GM12878 (cell line): ENCODE data around the gene MYO1D. TPM values are rescaled to one million over a fixed set of nuclear protein-coding genes. Genes with fewer than 3 reads are reported as not detected.

ENCODE experiments used
- ATAC-seq: fragments of 200-7000 bp; cut with Tn5 transposase; 3 replicates; pipeline ENCODE4 v1.9.1; 2020; ENCODE audit warnings: mild to moderate bottlenecking, moderate library complexity
- BruUV-seq: library from RNA; stranded (reverse); fragments of 400-500 nt; replicated peaks from 2 replicates; lab custom pipeline; 2021; lab: Mats Ljungman, UMichigan
- CTCF ChIA-PET: fragments of 300-600 bp; sonication (Branson Sonifier 250); formaldehyde crosslinking; extraction: SDS; loops from one replicate; lab custom pipeline; 2021; ENCODE audit warnings: inconsistent platforms; lab: Yijun Ruan, JAX
- POLR2A ChIA-PET: fragments of 350-600 bp; formaldehyde crosslinking; extraction: SDS; loops from one replicate; lab custom pipeline; 2021; ENCODE audit warnings: inconsistent platforms; lab: Charles Lee
- RAD21 ChIA-PET: fragments of 300-600 bp; sonication (Branson Sonifier 250); formaldehyde crosslinking; loops from one replicate; lab custom pipeline; 2023; ENCODE audit warnings: antibody characterized with exemption; ENCODE audit not compliant: unreplicated experiment; lab: Charles Lee
- SMC1A ChIA-PET: fragments of 300-600 bp; sonication (Branson Sonifier 250); formaldehyde crosslinking; loops from one replicate; lab custom pipeline; 2023; ENCODE audit not compliant: unreplicated experiment, uncharacterized antibody; lab: Charles Lee
- DNase-seq: peaks from one replicate; pipeline ENCODE4 v3.0.0-alpha.2; 2011; ENCODE audit warnings: low read depth, low spot score
- FAIRE-seq: peaks from 3 replicates; lab custom pipeline; 2011; peaks lifted over from hg19 to GRCh38; lab: Jason Lieb, UNC
- H2AFZ ChIP-seq: 2 replicates; pipeline ENCODE4 v1.6.0; 2011; ENCODE audit warnings: low read depth, low read length, control low read depth; ENCODE audit not compliant: control insufficient read depth
- H3K27ac ChIP-seq: 2 replicates; pipeline ENCODE4 v1.5.1; 2011; ENCODE audit warnings: control low read depth; ENCODE audit not compliant: control insufficient read depth, insufficient read depth
- H3K27me3 ChIP-seq, 2 experiments: replicated peaks in 1 of 2; 2 replicates each; pipeline versions ENCODE4 v1.6.0 to v1.6.1; 2011; ENCODE audit warnings: low read length in 1 of 2; ENCODE audit not compliant: control insufficient read depth in 2 of 2, insufficient read depth in 2 of 2
- H3K36me3 ChIP-seq, 2 experiments: 2 replicates each; pipeline ENCODE4 v1.5.1; 2011; ENCODE audit warnings: low read length in 1 of 2; ENCODE audit not compliant: control insufficient read depth in 2 of 2, insufficient read depth in 2 of 2
- H3K4me1 ChIP-seq: 2 replicates; pipeline ENCODE4 v1.6.1; 2011; ENCODE audit warnings: mild to moderate bottlenecking, low read length, moderate library complexity, mixed read lengths; ENCODE audit not compliant: control insufficient read depth, insufficient read depth
- H3K4me2 ChIP-seq: 2 replicates; pipeline ENCODE4 v1.6.0; 2011; ENCODE audit warnings: control low read depth; ENCODE audit not compliant: control insufficient read depth, insufficient read depth
- H3K4me3 ChIP-seq: fragments of 200-600 bp; sonication (generic); 2 replicates; pipeline ENCODE4 v1.5.1; 2016
- H3K79me2 ChIP-seq: 2 replicates; pipeline ENCODE4 v1.6.0; 2011; ENCODE audit warnings: low read length; ENCODE audit not compliant: control insufficient read depth, insufficient read depth
- H3K9ac ChIP-seq: 2 replicates; pipeline ENCODE4 v1.8.0; 2011; ENCODE audit warnings: low read length, control low read depth, mixed read lengths; ENCODE audit not compliant: control insufficient read depth, insufficient read depth
- H3K9me3 ChIP-seq: replicated peaks from 3 replicates; pipeline ENCODE4 v1.5.1; 2011; ENCODE audit warnings: mild to moderate bottlenecking, low read length; ENCODE audit not compliant: control insufficient read depth, insufficient read depth
- H4K20me1 ChIP-seq: 2 replicates; pipeline ENCODE4 v1.6.0; 2011; ENCODE audit not compliant: control insufficient read depth, insufficient read depth
- BHLHE40 ChIP-seq, 2 experiments: fragments of 450-650 bp in 1 of 2; IDR thresholded peaks; 2 replicates each; pipeline ENCODE4 v1.6.1; 2011 to 2017; ENCODE audit warnings: low read depth in 2 of 2, borderline replicate concordance in 1 of 2, improper control_type of control experiment in 1 of 2, low read length in 1 of 2, mild to moderate bottlenecking in 1 of 2
- BMI1 ChIP-seq: fragments of 450-650 bp; IDR thresholded peaks from 2 replicates; pipeline ENCODE4 v1.6.1; 2016; ENCODE audit warnings: mild to moderate bottlenecking, moderate library complexity, borderline replicate concordance
- FOXK2 ChIP-seq: fragments of 450-650 bp; IDR thresholded peaks from 2 replicates; pipeline ENCODE4 v1.6.1; 2017; ENCODE audit warnings: mild to moderate bottlenecking, moderate library complexity
- MLLT1 ChIP-seq: fragments of 450-650 bp; IDR thresholded peaks from 2 replicates; pipeline ENCODE4 v1.6.1; 2016; ENCODE audit warnings: mild to moderate bottlenecking
- MTA2 ChIP-seq: fragments of 450-650 bp; IDR thresholded peaks from 2 replicates; pipeline ENCODE4 v1.6.1; 2016; ENCODE audit warnings: low read depth, mild to moderate bottlenecking, moderate library complexity
- NR2C2 ChIP-seq: IDR thresholded peaks from 2 replicates; pipeline ENCODE4 v1.6.1; 2011; ENCODE audit warnings: borderline replicate concordance, low read depth; ENCODE audit not compliant: control insufficient read depth, insufficient read length
- RAD21 ChIP-seq: IDR thresholded peaks from 2 replicates; pipeline ENCODE4 v1.6.1; 2011; ENCODE audit warnings: mild to moderate bottlenecking, low read depth, low read length, moderate library complexity; ENCODE audit not compliant: insufficient read depth
- RAD51 ChIP-seq: fragments of 450-650 bp; IDR thresholded peaks from 2 replicates; pipeline ENCODE4 v1.6.1; 2016; ENCODE audit warnings: moderate library complexity, mild to moderate bottlenecking, inconsistent platforms
- RB1 ChIP-seq: fragments of 450-650 bp; formaldehyde crosslinking; IDR thresholded peaks from 2 replicates; pipeline ENCODE4 v1.6.1; 2017; ENCODE audit warnings: mild to moderate bottlenecking, borderline replicate concordance
- RFX5 ChIP-seq: IDR thresholded peaks from 2 replicates; pipeline ENCODE4 v1.6.1; 2011; ENCODE audit warnings: low read depth, low read length, improper control_type of control experiment
- RUNX3 ChIP-seq: IDR thresholded peaks from 2 replicates; pipeline ENCODE4 v1.6.1; 2012; ENCODE audit warnings: low read length, inconsistent platforms
- SREBF1 ChIP-seq: IDR thresholded peaks from 2 replicates; pipeline ENCODE4 v1.6.1; 2012; ENCODE audit warnings: mild to moderate bottlenecking, low read length
- STAT3 ChIP-seq: IDR thresholded peaks from 2 replicates; pipeline ENCODE4 v1.6.1; 2011; ENCODE audit warnings: low read depth, low read length, improper control_type of control experiment
- ZNF207 ChIP-seq: fragments of 450-650 bp; IDR thresholded peaks from 2 replicates; pipeline ENCODE4 v1.6.1; 2014; ENCODE audit warnings: antibody characterized with exemption, mild to moderate bottlenecking, borderline replicate concordance
- ZNF217 ChIP-seq: fragments of 450-650 bp; IDR thresholded peaks from 2 replicates; pipeline ENCODE4 v1.6.1; 2017; ENCODE audit warnings: antibody characterized with exemption, mild to moderate bottlenecking
- whole genome bisulfite sequencing: methylation state at CpG from one replicate; pipeline ENCODE4 v1.1.6; 2016; ENCODE audit warnings: low lambda C conversion rate; ENCODE audit not compliant: insufficient replicate concordance, insufficient coverage; ENCODE audit errors: missing lambda C conversion rate; 5-methylcytosine and 5-hydroxymethylcytosine counted together
- in situ Hi-C: fragments of 300-500 bp; cut with MboI; formaldehyde crosslinking; loops from 9 replicates; pipeline ENCODE4 v1.14.3; 2018; ENCODE audit warnings: mixed read lengths
- intact Hi-C: fragments of 100-400 bp; cut with micrococcal nuclease; formaldehyde crosslinking; loops from one replicate; pipeline ENCODE4 v1.14.2; 2022; ENCODE audit not compliant: unreplicated experiment
- polyA plus RNA-seq, 11 experiments: library from polyadenylated mRNA; depleted of rRNA in 4 of 11; unstranded in 6 of 11; stranded (reverse) in 5 of 11; fragments of >200 nt; fragmentation: Nextera tagmentation in 4 of 11; fragmentation: Illumina TruSeq in 1 of 11; extraction: Ambion mirVana in 4 of 11; extraction: Trizol in 1 of 11; gene quantifications; 1 replicate in 1 of 11; 2 replicates in 10 of 11; pipeline versions ENCODE4 v1.2.1 to v1.2.3, GENCODE V29; 2011 to 2016; ENCODE audit warnings: inconsistent platforms in 2 of 11, missing spikeins in 2 of 11, low read depth in 1 of 11
- total RNA-seq, 4 experiments: library from RNA; depleted of rRNA in 3 of 4; stranded (reverse); fragments of >200 nt in 3 of 4; fragmentation: Illumina TruSeq in 1 of 4; extraction: Trizol in 1 of 4; gene quantifications; 2 replicates each; pipeline versions ENCODE4 v1.2.1 to v1.2.3, GENCODE V29; 2013 to 2021

The MYO1D gene
- total and polyA plus RNA-seq, 10 of the 15 experiments (the other 5 are each of a cell fraction or from before 2014, with no cell fraction given): 1.8 to 37.7 (median 25.4) TPM

GRCh38 chr17:32815460-32815859 is 61.5 kb downstream of the MYO1D start:
- H3K27me3 ChIP-seq: no peaks in the 10 kb centered on the region
- no peak overlapping the region for H3K4me3 ChIP-seq
- H3K4me2 ChIP-seq: no peak overlapping the region
- in situ Hi-C loops: no loop called here
- no peak for DNase-seq
- 83% methylated on average over 3 of the region's 3 CpGs for WGBS
- ATAC-seq: no peak
- CTCF ChIA-PET: no interaction called here
- no peak for FAIRE-seq
- H4K20me1 ChIP-seq: no peaks in the 10 kb centered on the region
- SMC1A ChIA-PET: interaction anchor here (1.5 kb wide), 1 partner anchor 61 kb away, joined by 5 read pairs; the partner anchor contains the start of gene MYO1D
- RAD21 ChIA-PET: no interaction called here
- H3K9ac ChIP-seq: no peak overlapping the region
- no peaks in the 10 kb centered on the region for H3K9me3 ChIP-seq
- H2AFZ ChIP-seq: no peak overlapping the region
- no peaks in the 10 kb centered on the region for H3K36me3 ChIP-seq
- H3K79me2 ChIP-seq: no peaks in the 10 kb centered on the region
- intact Hi-C loops: no loop called here
- H3K27ac ChIP-seq: no peak overlapping the region
- TF ChIP-seq ZNF217: no peak
- no peak for TF ChIP-seq RB1
- no peak for TF ChIP-seq RUNX3
- TF ChIP-seq BMI1: no peak
- no peak for TF ChIP-seq RAD21
- TF ChIP-seq RFX5: no peak
- no peak for TF ChIP-seq MTA2
- no peak for TF ChIP-seq MLLT1
- TF ChIP-seq RAD51: no peak
- no peak for TF ChIP-seq SREBF1
- TF ChIP-seq NR2C2: no peak
- TF ChIP-seq BHLHE40 (IDR thresholded peaks at IDR 0.05; ENCODE audit: borderline replicate concordance in 1 of 2, low read depth in 2 of 2, low read length in 1 of 2): no peak
- no peak for TF ChIP-seq FOXK2
- TF ChIP-seq ZNF207: no peak
- no peak for TF ChIP-seq STAT3
- H3K4me1 ChIP-seq: 0 out of 2 replicates have a peak, but pooled peaks cover 2% of the 10 kb centered on the region
- POLR2A ChIA-PET: no interaction called here
- BruUV-seq: no TSS peak
